Keratinocyte (primary cell): ENCODE data around the gene COL20A1.

Source experiments
- CTCF ChIP-seq, 3 experiments: IDR thresholded peaks in 1 of 3; conservative IDR thresholded peaks in 1 of 3; optimal IDR thresholded peaks in 1 of 3; 2 replicates in 2 of 3; 3 replicates in 1 of 3; pipeline versions ENCODE3 to v1.5.1; 2011; ENCODE audit warnings: low read length in 3 of 3, mild to moderate bottlenecking in 3 of 3, moderate library complexity in 2 of 3, control low read depth in 1 of 3, inconsistent platforms in 1 of 3; ENCODE audit not compliant: insufficient read depth in 2 of 3; ENCODE audit errors: extremely low read depth in 1 of 3
- EZH2 ChIP-seq: IDR thresholded peaks from one replicate; pipeline ENCODE4 v1.6.1; 2012; ENCODE audit warnings: inconsistent platforms, mild to moderate bottlenecking, low read length, moderate library complexity

DNA sequence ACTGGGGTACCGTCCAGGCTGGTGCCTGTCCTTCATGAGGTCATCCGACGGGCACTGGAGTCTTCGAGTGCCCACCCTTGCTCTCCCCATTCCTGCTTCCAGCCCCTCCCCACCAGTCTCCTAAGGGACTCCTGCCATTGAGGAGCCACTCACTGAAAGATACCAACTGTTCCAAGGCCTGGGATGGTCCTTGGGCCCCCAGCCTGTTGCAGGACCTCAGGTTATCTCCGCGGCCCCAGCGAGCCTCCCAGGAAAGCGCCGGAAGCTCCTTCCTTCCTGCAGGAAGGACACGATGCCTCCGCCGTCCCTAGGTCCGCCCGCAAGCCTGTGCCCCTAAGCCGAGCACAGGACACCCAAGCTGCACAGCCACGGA is 39.9 kb upstream of the COL20A1 start:
- TF ChIP-seq EZH2 (peak; percentile 26), CTCF (optimal IDR thresholded peaks at IDR 0.05 in 1 of 3, IDR thresholded peaks at IDR 0.05 in 1 of 3, conservative IDR thresholded peaks at IDR 0.05 in 1 of 3; ENCODE audit: extremely low read depth in 1 of 3, insufficient read depth in 2 of 3, low read length in 3 of 3) (no peak)
